SH-SY5Y (cell line): ENCODE measurements around the gene LYRM2.

Source experiments
- GATA2 ChIP-seq: IDR thresholded peaks from 2 replicates; pipeline ENCODE4 v1.6.1; 2011; ENCODE audit warnings: mild to moderate bottlenecking, low read depth, low read length
- GATA3 ChIP-seq: IDR thresholded peaks from 2 replicates; pipeline ENCODE4 v1.6.1; 2011; ENCODE audit warnings: low read depth, mild to moderate bottlenecking, low read length, moderate library complexity

GRCh38 chr6:89555806-89556205 is 82.7 kb downstream of the LYRM2 start:
- TF ChIP-seq GATA2 (no peak), GATA3 (no peak)
